IPS-18a (cell line): ENCODE measurements around the gene RPL41.

Source experiments
- H3K27ac ChIP-seq: one replicate; pipeline ENCODE4 v1.5.1; 2013; ENCODE audit warnings: low read length
- H3K27me3 ChIP-seq: one replicate; pipeline ENCODE4 v1.6.1; 2013; ENCODE audit warnings: mild to moderate bottlenecking, low read length; ENCODE audit not compliant: control insufficient read depth, insufficient read depth
- H3K36me3 ChIP-seq: one replicate; pipeline ENCODE4 v1.6.1; 2013; ENCODE audit warnings: low read depth, low read length; ENCODE audit not compliant: control insufficient read depth
- H3K4me1 ChIP-seq: one replicate; pipeline ENCODE4 v1.6.1; 2013; ENCODE audit warnings: low read depth, low read length; ENCODE audit not compliant: control insufficient read depth
- H3K4me3 ChIP-seq: one replicate; pipeline ENCODE4 v1.5.1; 2013; ENCODE audit warnings: low read length
- H3K9ac ChIP-seq: one replicate; pipeline ENCODE4 v1.6.1; 2013; ENCODE audit warnings: mild to moderate bottlenecking, low read length, moderate library complexity
- H3K9me3 ChIP-seq: one replicate; pipeline ENCODE4 v1.6.1; 2013; ENCODE audit warnings: low read depth, low read length; ENCODE audit not compliant: control insufficient read depth

Gene RPL41

GRCh38 chr12:56119361-56119796 is 2.9 kb downstream of the RPL41 start:
- H3K27ac ChIP-seq, result peak overlapping the region; percentile 3
- peak overlapping the region; percentile 100 for H3K4me3 ChIP-seq

GRCh38 chr12:56120158-56120846 is 3.9 kb downstream of the RPL41 start:
- Histone ChIP-seq H3K27me3 (no peaks in the 10 kb centered on the region), H3K4me1 (peaks cover 14% of the 10 kb centered on the region), H3K27ac (no peak overlapping the region), H3K36me3 (peaks cover 21% of the 10 kb centered on the region), H3K9me3 (no peaks in the 10 kb centered on the region), H3K4me3 (no peak overlapping the region), H3K9ac (no peak overlapping the region)

More at GRCh38 chr12:56119361-56119796, 2.9 kb downstream of the RPL41 start:
- no peaks in the 10 kb centered on the region for H3K27me3 ChIP-seq
- H3K9ac ChIP-seq, result peak overlapping the region; percentile 67
- H3K9me3 ChIP-seq, result no peaks in the 10 kb centered on the region
- H3K4me1 ChIP-seq, result peaks cover 14% of the 10 kb centered on the region
- peaks cover 21% of the 10 kb centered on the region for H3K36me3 ChIP-seq

GRCh38 chr12:56121204-56121870 is 4.9 kb downstream of the RPL41 start:
- Histone ChIP-seq H3K4me1 (peaks cover 15% of the 10 kb centered on the region), H3K4me3 (no peak overlapping the region), H3K9me3 (no peaks in the 10 kb centered on the region), H3K27ac (no peak overlapping the region), H3K9ac (no peak overlapping the region), H3K27me3 (no peaks in the 10 kb centered on the region), H3K36me3 (peaks cover 21% of the 10 kb centered on the region)

GRCh38 chr12:56122637-56123036 is 6.2 kb downstream of the RPL41 start:
- Histone ChIP-seq H3K36me3 (peaks cover 13% of the 10 kb centered on the region), H3K4me1 (peaks cover 28% of the 10 kb centered on the region), H3K9me3 (no peaks in the 10 kb centered on the region), H3K27ac (no peak overlapping the region), H3K27me3 (no peaks in the 10 kb centered on the region), H3K9ac (no peak overlapping the region), H3K4me3 (no peak overlapping the region)

- no peak overlapping the region for H3K9ac ChIP-seq
- H3K27ac ChIP-seq, result no peak overlapping the region
These were observed 7.7 kb downstream of the RPL41 start for GRCh38 chr12:56124133-56124532.

GRCh38 chr12:56126732-56127239 is 10.4 kb downstream of the RPL41 start:
- H3K27me3 ChIP-seq, result no peaks in the 10 kb centered on the region
- H3K9ac ChIP-seq, result peak overlapping the region; percentile 74
- peak overlapping the region; percentile 65 for H3K4me3 ChIP-seq
- H3K27ac ChIP-seq, result peak overlapping the region; percentile 60
- H3K9me3 ChIP-seq, result no peaks in the 10 kb centered on the region
- peaks cover 13% of the 10 kb centered on the region for H3K36me3 ChIP-seq
- H3K4me1 ChIP-seq, result peaks cover 18% of the 10 kb centered on the region

More at GRCh38 chr12:56124133-56124532, 7.7 kb downstream of the RPL41 start:
- Histone ChIP-seq H3K27me3 (no peaks in the 10 kb centered on the region), H3K4me1 (peaks cover 21% of the 10 kb centered on the region), H3K9me3 (no peaks in the 10 kb centered on the region), H3K36me3 (peaks cover 11% of the 10 kb centered on the region), H3K4me3 (no peak overlapping the region)

- Histone ChIP-seq H3K4me1 (peaks cover 18% of the 10 kb centered on the region), H3K27ac (peak overlapping the region; percentile 68), H3K9me3 (no peaks in the 10 kb centered on the region), H3K4me3 (peak overlapping the region; percentile 65), H3K9ac (peak overlapping the region; percentile 74), H3K27me3 (no peaks in the 10 kb centered on the region), H3K36me3 (peaks cover 20% of the 10 kb centered on the region)
These were observed 11.1 kb downstream of the RPL41 start for GRCh38 chr12:56127485-56127887.

GRCh38 chr12:56127888-56128669 is 11.6 kb downstream of the RPL41 start, which contains the start of gene ESYT1:
Gene ESYT1 (plus strand): TSS chr12:56128267. CDS start chr12:56128320, 53 bp downstream.
- no peaks in the 10 kb centered on the region for H3K27me3 ChIP-seq
- peaks cover 22% of the 10 kb centered on the region for H3K36me3 ChIP-seq
- no peaks in the 10 kb centered on the region for H3K9me3 ChIP-seq
- peak within 1 kb of the TSS; percentile 68 for H3K27ac ChIP-seq
- H3K9ac ChIP-seq, result peak within 1 kb of the TSS; percentile 84
- H3K4me1 ChIP-seq, result peaks cover 18% of the 10 kb centered on the region
- peak within 1 kb of the TSS; percentile 82 for H3K4me3 ChIP-seq

GRCh38 chr12:56128670-56129205 is 12.3 kb downstream of the RPL41 start:
- Histone ChIP-seq H3K9ac (peak overlapping the region; percentile 84), H3K36me3 (peaks cover 29% of the 10 kb centered on the region), H3K4me3 (peak overlapping the region; percentile 82), H3K27me3 (no peaks in the 10 kb centered on the region), H3K4me1 (peaks cover 18% of the 10 kb centered on the region), H3K27ac (no peak overlapping the region), H3K9me3 (no peaks in the 10 kb centered on the region)

GRCh38 chr12:56129206-56129941 is 12.9 kb downstream of the RPL41 start:
- Histone ChIP-seq H3K27me3 (no peaks in the 10 kb centered on the region), H3K27ac (no peak overlapping the region), H3K36me3 (peaks cover 35% of the 10 kb centered on the region), H3K9me3 (no peaks in the 10 kb centered on the region), H3K4me3 (peak overlapping the region; percentile 82), H3K9ac (peak overlapping the region; percentile 84), H3K4me1 (peaks cover 18% of the 10 kb centered on the region)
